COLO829 (cell line): ENCODE results near the gene TCF23.
A peak's percentile ranks its signal among the peaks of the same experiment; 100 is the strongest.

ENCODE experiments used
- DNase-seq: peaks from one replicate; pipeline ENCODE4 v3.0.0; 2012; ENCODE audit warnings: low spot score

The TCF23 gene

DNA sequence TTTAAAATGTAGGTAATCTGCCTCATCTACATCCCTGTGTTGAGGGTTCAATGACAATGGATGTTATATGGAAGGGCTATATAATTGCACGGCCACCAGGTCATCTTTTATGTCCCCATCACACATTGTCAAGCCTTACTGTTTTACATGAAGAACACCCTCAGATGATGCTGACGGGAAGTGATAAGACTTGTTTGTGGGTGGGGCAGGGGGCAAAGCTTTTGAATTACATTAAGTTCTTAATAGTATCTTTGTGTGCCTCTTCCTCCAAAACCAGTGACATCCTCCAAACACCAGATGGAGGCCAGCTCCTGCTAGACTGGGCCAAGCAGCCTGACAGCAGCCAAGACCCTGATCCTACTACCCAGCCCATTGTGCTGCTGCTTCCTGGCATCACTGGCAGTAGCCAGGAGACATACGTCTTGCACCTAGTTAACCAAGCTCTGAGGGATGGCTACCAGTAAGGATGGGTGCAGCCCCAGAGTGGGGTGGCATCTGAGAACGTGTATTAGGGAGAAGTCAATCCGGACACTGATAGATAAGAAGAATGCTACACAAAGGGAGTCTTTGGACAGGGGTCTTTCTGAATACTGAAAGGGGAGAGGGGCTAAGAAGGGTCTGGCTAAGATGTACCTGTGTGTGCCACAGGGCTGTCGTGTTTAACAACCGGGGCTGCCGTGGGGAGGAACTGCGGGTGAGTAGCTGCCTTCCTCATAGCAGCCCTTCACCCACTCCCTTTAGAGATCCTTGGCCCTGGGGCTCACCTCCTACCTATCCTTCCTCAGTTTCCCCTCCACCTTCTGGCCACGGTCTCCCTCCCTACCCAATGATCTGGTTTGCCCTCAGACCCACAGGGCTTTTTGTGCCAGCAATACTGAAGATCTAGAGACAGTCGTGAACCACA lies 19.9 kb upstream of the TCF23 start:
- no peak for DNase-seq

DNA sequence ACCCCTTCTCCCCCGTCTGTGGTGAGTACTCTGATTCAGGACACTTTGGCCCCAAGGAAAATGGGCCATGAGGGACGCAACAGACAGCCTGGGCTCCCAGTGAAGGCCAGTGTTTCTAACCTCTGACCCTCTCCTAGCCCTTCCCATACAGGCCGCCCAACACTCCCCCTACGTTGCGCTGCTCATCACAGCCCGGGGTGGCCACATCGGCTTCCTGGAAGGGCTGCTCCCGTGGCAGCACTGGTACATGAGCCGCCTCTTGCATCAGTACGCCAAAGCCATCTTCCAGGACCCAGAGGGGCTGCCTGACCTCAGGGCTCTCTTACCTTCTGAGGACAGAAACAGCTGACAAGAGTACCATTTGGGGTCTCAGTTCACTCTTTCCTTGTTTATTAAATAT lies 18.4 kb upstream of the TCF23 start:
- DNase-seq: no peak

DNA sequence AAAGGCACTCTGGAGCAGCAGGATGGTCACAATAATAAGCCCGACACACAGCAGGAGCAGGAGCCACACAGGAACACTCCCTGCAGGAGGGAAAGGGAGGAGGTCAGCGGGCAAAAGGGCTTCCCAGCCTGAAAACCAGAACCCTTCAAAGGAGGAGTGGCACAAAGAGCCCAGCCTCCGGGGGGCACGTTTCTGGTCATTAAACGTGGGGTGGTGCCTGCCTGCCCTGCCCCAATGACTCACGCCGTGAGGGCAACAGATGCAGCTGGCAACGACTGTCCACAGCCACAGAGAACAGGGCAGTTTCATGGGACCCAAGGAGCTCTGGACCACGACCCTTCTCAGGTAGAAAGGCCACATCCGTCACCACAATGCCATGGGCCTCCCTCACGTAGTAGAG lies 17.4 kb upstream of the TCF23 start:
- no peak for DNase-seq

DNA sequence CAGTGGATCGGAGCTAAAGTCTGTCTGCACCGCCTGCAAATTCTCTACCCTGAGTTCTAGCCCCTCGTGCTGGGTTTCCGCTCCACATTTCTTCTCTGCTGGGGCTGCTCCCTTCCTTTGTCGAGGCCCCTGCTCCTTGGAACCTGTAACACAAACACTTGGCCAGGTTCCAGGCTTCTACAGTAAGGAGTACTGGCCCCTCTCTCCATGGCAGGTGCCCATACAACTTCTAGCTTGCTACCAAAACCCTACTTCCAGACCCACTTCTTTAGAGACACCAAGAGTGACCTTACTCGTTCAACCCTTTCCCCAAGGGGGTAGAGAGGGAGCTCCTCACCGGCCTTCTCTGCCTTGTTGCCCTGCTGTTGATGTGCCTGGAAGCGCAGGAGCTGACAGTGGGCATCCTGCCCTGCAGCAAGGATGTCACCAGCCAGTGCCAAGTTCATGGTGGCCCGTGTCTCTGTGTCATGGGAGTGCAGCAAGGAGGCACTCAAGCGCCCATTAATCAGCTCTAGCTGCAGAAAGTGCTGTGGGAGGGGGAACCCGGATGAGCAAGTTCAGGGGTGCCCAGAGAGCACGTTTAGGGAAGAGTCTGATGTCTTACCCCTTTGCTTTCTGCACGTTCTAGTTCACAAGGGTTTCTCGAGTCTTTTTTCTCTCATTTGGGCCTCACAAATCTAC lies 15.5 kb upstream of the TCF23 start:
- no peak for DNase-seq

DNA sequence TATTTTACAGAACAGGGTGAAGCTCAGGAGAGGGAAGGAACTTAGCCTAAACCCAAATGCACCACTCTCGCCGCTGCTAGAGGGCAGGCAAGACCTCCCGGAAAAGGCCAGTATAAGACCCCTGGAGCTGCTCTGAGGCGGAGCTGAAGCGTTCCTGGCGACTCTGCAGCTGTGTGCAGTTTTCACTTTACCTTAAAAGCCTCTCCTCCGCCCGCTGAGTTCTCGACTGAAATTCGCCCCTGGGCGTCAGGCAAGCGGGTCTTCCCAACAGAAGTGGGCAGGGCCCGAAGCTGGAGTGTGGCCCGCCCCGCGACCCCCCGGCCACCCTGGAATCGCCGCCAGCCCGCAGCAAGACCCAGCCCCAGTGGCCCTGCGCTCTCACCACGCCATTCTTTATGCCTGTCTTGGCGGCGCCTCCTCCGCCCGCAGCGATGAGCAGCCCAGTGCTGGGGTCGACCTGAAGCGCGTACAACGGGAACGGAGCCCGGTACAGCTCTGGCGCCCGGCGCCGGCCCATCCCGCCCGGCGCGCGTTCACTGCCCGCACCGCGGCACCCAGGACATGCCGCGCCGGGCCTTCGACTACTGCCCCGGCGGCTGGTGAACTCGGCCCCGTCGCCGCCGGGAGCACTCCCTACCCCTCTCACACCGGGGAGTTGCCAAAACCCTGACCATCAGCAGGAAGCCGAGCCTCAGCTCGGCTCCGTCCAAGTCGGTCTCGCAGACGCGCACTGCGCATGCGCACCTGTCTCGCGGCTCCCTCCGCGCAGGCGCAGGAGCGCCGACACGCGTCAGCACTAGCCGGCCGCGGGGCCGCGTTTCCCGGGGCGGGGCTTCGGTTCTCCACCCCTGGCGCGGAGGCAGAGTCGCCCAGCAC lies 14.7 kb upstream of the TCF23 start, which contains the start of gene PREB:
PREB (minus strand) TSS at position 732 of the 876 bp plus-strand sequence; CDS start at position 517, 215 bp downstream.
- peak; percentile 95 for DNase-seq

DNA sequence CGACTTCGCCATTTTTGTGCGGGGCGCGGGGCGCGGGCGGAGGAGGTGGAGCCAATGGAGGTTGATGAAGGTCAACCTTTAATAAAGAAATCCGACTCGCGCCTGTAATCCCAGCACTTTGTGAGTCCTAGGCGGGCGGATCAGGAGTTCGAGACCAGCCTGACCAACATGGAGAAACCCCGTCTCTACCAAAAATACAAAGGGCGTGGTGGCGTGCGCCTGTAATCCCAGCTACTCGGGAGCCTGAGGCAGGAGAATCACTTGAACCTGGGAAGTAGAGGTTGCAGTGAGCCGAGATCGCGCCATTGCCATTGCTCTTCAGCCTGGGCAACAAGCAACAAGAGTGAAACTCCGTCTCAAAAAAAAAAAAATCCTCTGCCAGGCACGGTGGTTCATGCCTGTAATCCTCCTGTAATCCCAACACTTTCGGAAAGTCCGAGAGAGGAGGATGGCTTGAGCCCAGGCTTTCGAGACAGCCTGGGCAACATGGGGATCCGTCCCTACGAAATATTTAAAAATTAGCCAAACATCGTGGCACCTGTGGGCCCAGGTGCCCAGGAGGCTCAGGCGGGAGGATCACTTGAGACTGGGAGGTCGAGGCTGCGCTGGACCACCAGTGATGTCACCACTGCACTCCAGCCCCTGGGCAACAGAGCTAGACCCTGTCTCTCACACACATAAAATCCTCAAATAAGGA lies 13.9 kb upstream of the TCF23 start:
- DNase-seq: no peak

DNA sequence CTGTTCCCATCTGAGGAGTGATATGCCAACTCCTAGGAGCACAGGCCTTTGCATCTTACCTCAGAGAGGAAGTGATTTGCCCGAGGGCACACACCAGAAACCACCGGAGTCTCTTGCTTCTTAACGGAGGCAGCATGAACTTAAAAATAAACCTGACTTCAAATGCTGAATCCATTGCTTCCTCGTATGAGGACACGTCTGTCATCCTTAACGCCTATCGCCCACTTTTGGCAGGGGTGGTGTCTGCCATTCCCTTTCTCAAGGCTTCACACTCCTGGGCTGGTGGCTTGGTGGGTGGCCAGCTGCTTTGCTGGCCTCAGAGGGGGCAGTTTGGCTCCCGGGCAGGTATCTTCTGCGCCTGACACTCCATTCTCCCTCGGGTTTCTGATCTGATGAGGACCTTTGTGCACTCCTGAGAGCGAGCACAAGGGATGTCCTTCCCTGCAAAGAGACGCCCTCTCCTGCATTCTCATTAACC lies 13.3 kb upstream of the TCF23 start:
- no peak for DNase-seq

DNA sequence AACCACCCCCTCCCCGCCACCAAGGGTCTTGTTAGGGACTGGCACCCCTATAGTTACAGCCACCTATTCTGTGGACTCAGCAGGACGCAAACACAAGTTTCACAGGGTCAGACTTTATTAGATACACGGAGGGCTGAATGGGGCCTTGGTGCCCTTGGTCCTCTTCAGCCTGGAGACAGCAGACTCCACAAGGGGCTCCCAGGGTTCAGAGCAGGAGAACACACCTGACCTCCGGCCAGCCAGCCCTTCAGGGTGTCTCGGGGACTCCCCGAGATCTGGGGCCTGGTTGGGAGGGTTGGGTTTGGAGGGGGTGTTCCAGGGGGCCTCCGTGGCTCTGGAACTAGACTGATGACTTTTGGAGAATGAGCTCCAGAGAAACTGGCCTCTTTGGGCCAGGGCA lies 12.1 kb upstream of the TCF23 start:
- DNase-seq: no peak

DNA sequence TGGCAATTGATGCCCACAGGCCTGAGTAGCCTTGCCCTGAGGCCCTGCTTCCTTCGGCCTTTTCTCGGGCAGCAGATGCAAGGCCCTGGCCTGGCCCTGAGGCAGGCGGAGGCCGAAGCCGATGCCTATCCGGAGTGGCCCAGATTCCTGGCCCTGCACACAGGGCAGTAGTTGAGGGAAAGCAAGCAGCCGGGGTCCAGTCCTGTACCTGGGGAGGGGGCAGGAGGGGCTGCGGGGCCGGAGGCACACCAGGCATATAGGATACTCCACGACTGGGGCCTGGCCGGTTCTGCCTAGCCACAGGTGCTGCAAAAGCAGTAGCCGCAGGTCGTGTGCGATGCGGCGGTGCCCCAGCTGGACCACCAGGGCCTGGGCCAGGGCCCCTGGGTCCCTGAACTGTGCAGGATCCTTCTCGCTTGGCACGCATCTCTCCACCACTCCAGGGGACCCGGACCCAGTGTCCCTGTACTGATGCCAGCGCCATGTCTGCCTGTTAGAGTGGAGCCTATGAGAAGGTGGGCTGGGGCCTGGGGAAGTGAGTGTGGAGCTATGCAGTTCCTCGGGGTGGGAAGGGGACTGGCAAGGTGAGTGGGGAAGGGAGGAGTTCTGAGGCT lies 11.4 kb upstream of the TCF23 start:
- DNase-seq: no peak

DNA sequence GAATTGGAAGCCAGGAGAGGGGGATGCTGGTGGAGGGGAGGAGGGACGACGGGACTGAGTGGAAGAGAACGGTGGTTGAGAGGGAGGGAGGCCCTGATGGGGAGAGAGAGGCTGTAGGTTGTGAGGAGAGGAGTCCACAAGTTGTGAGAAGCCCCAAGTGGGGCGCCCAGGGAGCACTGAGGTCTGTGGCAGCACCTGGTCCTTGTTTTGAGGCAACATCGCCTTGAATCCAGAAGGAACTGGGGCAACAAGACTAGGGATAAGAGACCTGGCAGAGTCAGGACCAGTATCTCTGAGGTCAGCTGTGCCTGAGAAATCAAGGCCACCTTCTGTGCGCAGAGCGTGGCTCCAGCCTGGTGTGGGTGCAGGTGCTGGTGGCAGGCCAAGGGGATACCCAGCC lies 10.7 kb upstream of the TCF23 start:
- DNase-seq: no peak

DNA sequence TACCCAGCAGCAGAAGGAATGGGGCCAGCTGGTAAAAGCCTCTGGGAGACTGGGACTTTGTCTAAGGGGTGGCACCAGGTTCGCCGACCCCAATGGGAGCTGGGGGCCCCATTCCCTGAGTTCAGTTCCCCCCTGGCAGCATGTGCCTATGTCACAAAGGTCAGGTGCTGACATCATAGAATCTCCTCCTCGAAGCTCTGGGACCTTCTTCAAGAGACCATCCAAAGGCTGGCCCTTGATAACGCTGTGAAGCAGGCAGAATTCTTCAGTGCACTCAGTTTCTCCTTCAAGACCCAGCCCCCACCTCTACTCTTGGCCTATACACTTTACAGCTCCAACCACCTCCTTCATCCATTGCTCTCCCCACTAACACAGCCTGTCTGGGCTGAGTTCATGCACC lies 9.5 kb upstream of the TCF23 start, which contains the start of gene PRR30:
PRR30 (minus strand) TSS at position 101 of the 400 bp plus-strand sequence. CDS start 1,081 bp downstream, outside the sequence.
- no peak for DNase-seq

DNA sequence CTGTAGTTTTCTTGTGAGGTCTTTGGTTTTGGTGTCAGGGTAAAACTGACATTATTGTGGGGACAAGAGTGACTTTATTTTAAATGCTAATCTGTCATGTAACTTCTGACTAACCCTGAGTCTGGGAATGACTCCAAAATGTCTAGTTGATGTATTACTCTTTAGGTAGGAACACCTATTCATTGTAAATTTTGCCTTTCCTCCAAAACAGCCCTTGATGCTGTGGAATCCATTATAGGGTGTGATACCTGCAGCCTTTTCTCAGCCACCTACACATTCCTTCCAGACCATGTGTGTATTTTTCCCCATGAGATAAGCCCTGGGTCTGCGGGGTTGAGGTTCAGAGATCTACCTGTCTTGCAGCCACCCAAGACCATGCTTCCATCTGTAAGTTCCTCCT lies 5.5 kb upstream of the TCF23 start:
- no peak for DNase-seq

DNA sequence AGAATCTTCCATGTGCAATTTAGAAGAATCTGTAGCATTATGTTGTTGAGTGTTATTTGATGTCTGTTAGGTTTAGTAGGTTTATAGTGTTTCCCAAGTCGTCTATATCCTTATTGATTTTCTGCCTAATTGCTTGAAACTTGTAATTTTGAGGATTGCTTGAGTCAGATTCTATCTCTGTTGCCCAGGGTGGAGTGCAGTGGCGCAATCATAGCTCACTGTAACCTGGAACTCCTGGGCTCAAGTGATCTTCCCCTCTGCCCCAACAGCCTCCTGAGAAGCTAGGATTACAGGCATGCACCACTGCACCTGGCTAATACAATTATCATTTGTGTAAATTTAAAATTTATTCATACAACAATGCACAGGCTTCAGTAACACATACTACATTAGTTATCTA lies 3.1 kb upstream of the TCF23 start:
- DNase-seq: no peak

DNA sequence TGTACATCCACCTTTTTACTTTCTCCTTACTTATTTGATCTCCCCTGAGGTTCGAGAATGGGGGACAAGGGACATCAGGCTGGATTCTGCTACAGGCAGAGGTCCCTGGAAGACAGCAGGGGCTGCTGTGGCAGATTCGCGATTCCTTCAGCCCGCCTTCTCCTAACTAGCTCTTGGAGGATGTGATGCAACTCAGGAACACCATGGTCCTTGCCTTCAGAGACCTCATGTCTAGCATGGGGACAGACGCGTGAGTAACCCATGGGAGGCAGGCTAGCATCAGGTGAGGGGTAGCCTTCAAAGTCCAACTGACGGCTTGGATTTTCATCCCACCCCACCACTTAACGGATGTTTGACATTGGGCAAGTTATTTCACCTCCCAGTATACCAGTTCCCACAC lies 869 bp upstream of the TCF23 start:
- no peak for DNase-seq

DNA sequence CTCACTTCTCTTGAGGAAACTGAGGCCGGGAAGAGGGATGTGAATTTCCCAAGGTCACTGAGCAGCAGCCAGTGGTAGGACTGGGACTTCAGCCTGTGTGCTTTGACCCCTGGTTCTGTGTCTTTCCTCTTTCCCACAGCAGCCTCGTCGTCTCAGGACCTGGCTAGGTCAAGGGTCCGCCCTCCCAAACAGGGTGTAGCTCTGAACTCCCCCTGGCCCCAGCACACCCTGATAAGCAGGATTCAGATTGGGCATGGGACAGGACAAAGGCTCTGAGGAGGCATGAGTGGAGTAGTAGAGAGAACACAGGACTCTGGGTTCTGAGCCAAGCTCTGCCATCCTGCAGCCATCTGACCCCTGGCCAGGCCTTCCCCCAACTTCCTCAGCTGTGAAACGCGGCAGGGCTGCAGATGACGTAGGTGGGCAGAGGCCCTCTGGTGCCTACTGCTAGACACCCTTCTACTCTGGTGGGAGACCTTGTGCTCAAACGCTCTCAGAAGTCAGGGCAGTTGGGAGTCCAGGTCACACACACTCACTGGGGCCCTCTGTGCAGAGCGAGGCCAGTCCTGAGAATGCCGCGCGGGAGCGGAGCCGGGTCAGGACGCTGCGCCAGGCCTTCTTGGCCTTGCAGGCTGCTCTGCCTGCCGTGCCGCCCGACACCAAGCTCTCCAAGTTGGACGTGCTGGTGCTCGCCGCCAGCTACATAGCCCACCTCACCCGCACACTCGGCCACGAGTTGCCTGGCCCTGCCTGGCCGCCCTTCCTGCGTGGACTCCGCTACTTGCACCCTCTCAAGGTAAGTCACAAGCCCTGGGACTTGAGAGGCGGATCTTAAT lies 984 bp downstream of the TCF23 start:
- DNase-seq: no peak

DNA sequence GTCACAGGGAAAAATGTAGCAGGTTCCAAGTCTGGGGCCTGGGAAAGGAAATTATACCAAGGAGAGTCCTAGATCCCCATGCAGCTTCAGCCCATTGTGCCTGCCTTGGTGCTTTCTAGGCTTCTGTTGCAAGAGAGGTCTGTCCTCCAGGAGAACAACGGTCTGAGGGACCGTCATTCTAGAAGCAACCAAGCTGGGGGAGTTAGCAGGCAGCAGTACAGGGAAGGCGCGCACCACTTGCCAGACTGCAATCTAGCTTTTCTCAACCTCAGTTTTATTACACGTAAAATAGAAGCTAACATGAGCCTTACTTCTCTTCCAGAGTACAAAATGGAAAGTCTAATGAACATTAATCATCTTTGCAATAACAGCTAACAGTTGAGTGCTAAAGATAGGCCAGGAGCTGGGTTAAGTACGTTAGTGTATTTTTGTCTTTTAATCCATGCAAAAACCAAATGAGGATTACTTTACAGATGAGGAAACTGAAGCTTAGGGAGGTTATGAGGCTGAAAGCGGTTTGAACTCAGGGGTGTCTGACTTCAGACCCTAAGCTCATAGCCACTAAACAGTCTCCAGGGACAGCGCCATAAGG lies 1.9 kb downstream of the TCF23 start:
- DNase-seq: no peak

DNA sequence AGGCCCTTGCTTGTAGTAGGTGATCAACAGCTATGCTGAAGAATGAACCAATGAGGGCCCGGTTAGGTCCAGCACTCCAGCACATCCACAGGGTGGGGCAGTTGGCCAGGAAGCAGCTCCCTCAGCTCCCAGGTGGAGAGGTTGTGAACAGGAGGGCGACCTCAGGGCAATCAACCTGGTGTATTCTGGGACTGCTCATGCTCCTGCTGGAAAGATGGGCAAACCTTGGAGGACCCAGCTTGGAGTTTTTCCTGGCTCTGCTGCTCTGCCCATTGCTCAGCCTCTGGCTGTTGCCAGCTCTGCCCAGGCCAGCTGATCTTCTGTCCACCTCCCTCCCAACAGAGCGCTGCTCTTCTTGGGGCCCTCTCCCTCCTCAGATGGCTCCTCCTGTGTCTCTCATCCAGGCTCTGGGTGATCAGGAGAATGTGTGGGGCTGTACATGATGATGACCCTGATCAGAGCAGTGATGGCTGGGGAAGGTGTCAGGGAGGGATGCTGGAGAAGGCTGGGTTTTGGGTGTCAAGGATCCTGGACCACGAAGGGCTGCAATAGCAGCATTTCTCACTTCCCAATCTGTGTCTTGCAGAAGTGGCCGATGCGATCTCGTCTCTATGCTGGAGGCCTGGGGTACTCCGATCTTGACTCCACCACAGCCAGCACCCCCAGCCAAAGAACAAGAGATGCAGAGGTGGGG lies 3.4 kb downstream of the TCF23 start:
- no peak for DNase-seq

DNA sequence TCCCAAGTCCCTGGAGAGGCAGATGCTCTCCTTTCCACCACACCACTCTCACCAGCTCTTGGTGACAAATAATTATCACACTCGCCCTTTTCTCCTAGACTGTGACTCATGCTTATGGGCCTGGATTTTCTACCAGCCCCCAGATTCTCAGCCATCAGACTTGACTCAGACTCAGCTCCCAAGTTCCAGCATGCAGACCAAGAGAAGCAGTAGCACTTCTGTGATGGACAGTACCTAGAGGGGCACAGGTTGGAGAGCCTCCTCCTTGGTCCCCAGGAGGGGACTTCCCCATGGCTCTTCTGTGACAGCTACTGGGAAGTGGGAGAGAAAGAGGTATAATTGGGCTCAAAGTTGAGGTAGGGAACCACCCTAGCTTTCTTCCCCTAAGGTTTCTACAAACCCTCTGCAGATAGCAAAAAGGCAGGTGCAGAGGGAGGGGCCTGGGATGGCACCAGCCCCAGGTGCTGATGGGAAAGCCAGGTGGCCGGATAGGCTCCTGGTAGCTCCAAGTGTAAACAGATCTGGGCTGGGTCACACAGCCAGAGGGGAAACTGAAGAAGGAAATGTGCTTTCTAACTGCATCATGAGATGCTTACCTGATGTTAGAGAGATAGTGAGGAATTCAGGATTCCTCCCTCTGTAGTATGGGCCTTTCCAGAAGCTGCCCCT lies 4.1 kb downstream of the TCF23 start:
- no peak for DNase-seq

DNA sequence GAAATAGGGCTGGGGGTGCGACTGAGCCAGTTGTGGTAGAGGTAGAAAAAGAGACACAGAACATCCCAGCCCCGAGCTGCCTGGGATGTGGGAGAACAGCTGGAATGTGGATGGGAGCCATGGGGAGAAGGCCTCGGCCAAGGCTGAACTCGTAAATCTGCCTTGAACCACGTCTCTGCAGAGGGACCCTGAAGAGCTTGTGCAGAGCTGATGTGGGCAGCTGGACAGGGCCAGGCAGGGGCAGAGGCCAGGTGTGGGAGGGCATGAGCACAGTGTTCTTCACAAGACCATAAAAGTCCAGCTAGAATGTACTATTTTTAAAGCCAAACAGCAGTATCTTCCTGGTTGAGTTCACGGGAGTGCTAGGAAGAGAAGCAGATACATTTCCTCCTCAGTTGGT lies 5.7 kb downstream of the TCF23 start:
- DNase-seq: no peak
